Endodermal cell (in vitro differentiated cells): ENCODE results near the gene MPP3. TPM values are rescaled to one million over a fixed set of nuclear protein-coding genes. Genes with fewer than 3 reads are reported as not detected.

Experiments used
- DNase-seq: peaks from one replicate; pipeline ENCODE4 v3.0.0-alpha.2; 2017
- H3K27ac ChIP-seq: 2 replicates; pipeline ENCODE4 v1.5.1; 2013; ENCODE audit warnings: mild to moderate bottlenecking, low read depth, low read length, moderate library complexity
- H3K27me3 ChIP-seq: 2 replicates; pipeline ENCODE4 v1.6.1; 2013; ENCODE audit warnings: mild to moderate bottlenecking, low read length, moderate library complexity; ENCODE audit not compliant: insufficient read depth, control insufficient read depth, poor library complexity, severe bottlenecking
- H3K36me3 ChIP-seq: 2 replicates; pipeline ENCODE4 v1.7.0; 2013; ENCODE audit warnings: mild to moderate bottlenecking, low read length, moderate library complexity; ENCODE audit not compliant: control insufficient read depth, insufficient read depth
- H3K4me1 ChIP-seq: one replicate; pipeline ENCODE4 v1.7.0; 2013; ENCODE audit warnings: low read length; ENCODE audit not compliant: control insufficient read depth, insufficient read depth
- H3K4me3 ChIP-seq: 2 replicates; pipeline ENCODE4 v1.5.1; 2013; ENCODE audit warnings: mild to moderate bottlenecking, low read length, moderate library complexity
- H3K9ac ChIP-seq: 2 replicates; pipeline ENCODE4 v1.6.1; 2013; ENCODE audit warnings: mild to moderate bottlenecking, low read length, moderate library complexity; ENCODE audit not compliant: poor library complexity, severe bottlenecking; ENCODE audit errors: extremely low read depth
- H3K9me3 ChIP-seq: 2 replicates; pipeline ENCODE4 v1.6.1; 2013; ENCODE audit warnings: mild to moderate bottlenecking, low read length, moderate library complexity; ENCODE audit not compliant: control insufficient read depth
- H3K27ac Mint-ChIP-seq: 2 replicates; pipeline ENCODE4 v1.8.0; 2020; ENCODE audit warnings: mixed read lengths
- H3K27me3 Mint-ChIP-seq: 2 replicates; pipeline ENCODE4 v1.8.0; 2021; ENCODE audit warnings: mild to moderate bottlenecking, mixed read lengths; ENCODE audit not compliant: insufficient read depth
- H3K36me3 Mint-ChIP-seq: 2 replicates; pipeline ENCODE4 v1.8.0; 2020; ENCODE audit warnings: low read depth, mixed read lengths
- H3K4me1 Mint-ChIP-seq: 2 replicates; pipeline ENCODE4 v1.8.0; 2020; ENCODE audit warnings: mixed read lengths
- H3K4me3 Mint-ChIP-seq: 2 replicates; pipeline ENCODE4 v1.8.0; 2020; ENCODE audit warnings: mild to moderate bottlenecking, moderate library complexity, mixed read lengths
- H3K9me3 Mint-ChIP-seq: 2 replicates; pipeline ENCODE4 v1.8.0; 2020; ENCODE audit warnings: mild to moderate bottlenecking, mixed read lengths
- CTCF ChIP-seq: fragments of 200-600 bp; sonication (generic); conservative IDR thresholded peaks from 2 replicates; pipeline ENCODE4 v1.5.0; 2021; ENCODE audit warnings: antibody characterized with exemption, mild to moderate bottlenecking
- WGBS, 2 experiments: methylation state at CpG; one replicate each; pipeline versions ENCODE4 v1.1.5 to v1.1.7; 2013; ENCODE audit warnings: missing lambda C conversion rate in 2 of 2, mixed read lengths in 1 of 2; ENCODE audit not compliant: insufficient coverage in 1 of 2, insufficient read length in 1 of 2; 5-methylcytosine and 5-hydroxymethylcytosine counted together
- total RNA-seq, 2 donors: library from RNA; stranded (reverse); fragmentation: NEBNext Ultra II Directional in 1 of 2; extraction: Animal tissue kit (Norgen Biotek cat#: 25700) in 1 of 2; gene quantifications; 2 replicates in 1 of 2; 3 replicates in 1 of 2; pipeline ENCODE4 v1.2.1, GENCODE V29; 2021

The MPP3 gene
- total RNA-seq, 2 donors from 2014 or later, result 5.8 to 6.8 TPM

GRCh38 chr17:43779145-43780125 is 53.5 kb downstream of the MPP3 start:
- H3K27me3 ChIP-seq, result peaks cover 4% of the 10 kb centered on the region
- Mint-ChIP-seq H3K4me1 (peaks cover 10% of the 10 kb centered on the region), H3K27me3 (peaks cover 23% of the 10 kb centered on the region), H3K27ac (peak overlapping the region; percentile 79), H3K9me3 (no peaks in the 10 kb centered on the region), H3K4me3 (peak overlapping the region; percentile 71), H3K36me3 (peaks cover 12% of the 10 kb centered on the region)
- H3K9me3 ChIP-seq, result no peaks in the 10 kb centered on the region
- H3K27ac ChIP-seq, result no peak overlapping the region
- H3K36me3 ChIP-seq, result peaks cover 16% of the 10 kb centered on the region
- H3K4me1 ChIP-seq, result no peaks in the 10 kb centered on the region
- TF ChIP-seq CTCF, result no peak
- 12 to 15% methylated on average over 19 to 26 of the region's 26 CpGs for WGBS, 2 experiments
- peak overlapping the region; percentile 99 for H3K9ac ChIP-seq
- peak; percentile 83 for DNase-seq
- peak overlapping the region; percentile 80 for H3K4me3 ChIP-seq

GRCh38 chr17:43778337-43779144 is 54.4 kb downstream of the MPP3 start, which contains the start of gene DUSP3:
Gene DUSP3, minus strand, starts transcription at chr17:43778977. Its CDS starts 53 bp downstream, at chr17:43778924.
- peak within 1 kb of the TSS; percentile 98 for H3K27ac Mint-ChIP-seq
- Histone ChIP-seq H3K9me3 (no peaks in the 10 kb centered on the region), H3K36me3 (peaks cover 21% of the 10 kb centered on the region), H3K27ac (peak within 1 kb of the TSS; percentile 97), H3K9ac (peak within 1 kb of the TSS; percentile 99), H3K4me3 (peak within 1 kb of the TSS; percentile 80), H3K27me3 (peaks cover 4% of the 10 kb centered on the region), H3K4me1 (no peaks in the 10 kb centered on the region)
- 0% methylated on average over 57 to 100 of the region's 100 CpGs for WGBS, 2 experiments
- peaks cover 10% of the 10 kb centered on the region for H3K4me1 Mint-ChIP-seq
- peak; percentile 99 for DNase-seq
- TF ChIP-seq CTCF, result no peak
- H3K4me3 Mint-ChIP-seq, result peak within 1 kb of the TSS; percentile 71
- peaks cover 19% of the 10 kb centered on the region for H3K36me3 Mint-ChIP-seq
- peaks cover 22% of the 10 kb centered on the region for H3K27me3 Mint-ChIP-seq
- no peaks in the 10 kb centered on the region for H3K9me3 Mint-ChIP-seq
